PC-9 (cell line): ENCODE measurements around the gene ATP2C2.

ENCODE experiments used
- CTCF ChIP-seq: fragments of 200-600 bp; sonication (generic); conservative IDR thresholded peaks from 2 replicates; pipeline ENCODE4 v1.6.1; 2017; ENCODE audit warnings: mixed run types, antibody characterized with exemption, mild to moderate bottlenecking, moderate library complexity
- EZH2 ChIP-seq: fragments of 200-600 bp; sonication (generic); IDR thresholded peaks from 2 replicates; pipeline ENCODE4 v1.8.0; 2017; ENCODE audit warnings: antibody characterized with exemption, low read depth

GRCh38 chr16:84430860-84431259 is 62.5 kb downstream of the ATP2C2 start:
- no peak for TF ChIP-seq CTCF
- no peak for TF ChIP-seq EZH2
